Smooth muscle cell of the pulmonary artery (primary cell): ENCODE results near the gene AKAP17A. TPM values are rescaled to one million over a fixed set of nuclear protein-coding genes. Genes with fewer than 3 reads are reported as not detected.

Experiments used
- total RNA-seq: library from RNA; depleted of rRNA; stranded (reverse); fragments of >200 nt; gene quantifications from 2 replicates; pipeline ENCODE4 v1.2.3, GENCODE V29; 2014

AKAP17A gene
- 22.8 and 29.2 TPM in 2 replicates for total RNA-seq

DNA sequence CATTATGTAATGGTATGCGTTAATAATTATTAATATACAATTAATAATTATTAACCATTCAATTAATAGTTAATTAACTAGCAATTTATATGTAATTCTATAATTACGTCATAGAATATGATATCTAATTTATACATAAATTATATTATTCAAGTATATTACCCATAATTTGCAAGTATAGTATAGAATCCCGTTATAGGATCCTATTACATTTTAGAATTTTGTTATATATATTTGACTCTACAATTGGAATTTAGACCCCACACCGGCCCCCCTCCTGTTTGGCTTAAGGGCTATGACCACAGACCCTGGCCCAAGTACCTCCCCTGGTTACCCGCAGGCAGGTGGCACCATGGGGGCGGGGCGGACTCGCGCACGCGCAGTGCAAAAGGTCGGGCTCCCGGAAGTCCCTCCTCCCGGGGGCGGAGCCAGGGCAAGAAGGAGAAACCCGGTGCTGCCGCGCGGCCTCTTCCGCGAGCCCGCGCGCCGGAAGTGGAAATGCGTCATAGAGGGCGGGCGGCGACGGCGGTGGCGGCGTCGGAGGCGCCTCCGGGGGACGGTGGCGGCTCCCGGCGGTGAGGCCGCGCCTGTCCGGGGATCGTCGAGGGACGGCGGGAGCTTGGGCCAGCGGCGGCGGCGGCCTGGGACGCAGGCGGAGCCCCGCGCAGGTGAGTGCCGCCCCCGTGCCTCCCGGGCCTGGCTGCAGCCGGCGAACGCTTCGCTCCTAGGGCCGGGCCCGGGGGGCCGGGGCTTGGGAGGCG is at the start of gene AKAP17A:
Gene AKAP17A (plus strand): TSS at position 503 of the 761 bp plus-strand sequence. CDS start 1,859 bp downstream, outside the sequence.

DNA sequence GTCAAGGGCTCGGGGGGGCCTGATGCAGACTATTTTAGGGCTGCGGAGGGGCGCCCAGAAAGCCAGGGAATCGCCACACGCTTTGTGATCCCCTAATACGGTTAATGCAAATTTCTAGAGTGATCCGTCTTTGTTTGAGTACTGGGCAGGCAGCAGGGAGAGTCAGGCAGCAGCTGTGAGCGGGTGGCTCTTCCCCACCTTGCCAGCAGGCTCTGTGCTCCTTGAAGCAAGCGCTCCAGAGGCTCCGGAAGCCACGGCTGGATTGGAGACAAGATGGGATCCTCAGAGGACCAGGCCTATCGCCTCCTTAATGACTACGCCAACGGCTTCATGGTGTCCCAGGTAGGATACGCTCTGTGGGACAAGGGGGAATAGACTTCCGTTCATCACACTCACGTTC is 23.5 kb downstream of the AKAP17A start, which contains the start of gene ASMT:
Gene ASMT (plus strand): TSS at position 133 of the 400 bp plus-strand sequence. CDS start 141 bp downstream, at position 274.

Other genes with a start within 250 kb of the AKAP17A start
- gene SLC25A6, start 199.5 kb upstream of the AKAP17A start, total RNA-seq: 200 and 212 TPM in 2 replicates
- 17.8 and 17.9 TPM in 2 replicates for gene ASMTL, start 138.7 kb upstream of the AKAP17A start, total RNA-seq
- not detected in 2 replicates for gene P2RY8, start 54.4 kb upstream of the AKAP17A start, total RNA-seq
- 0.07 TPM in 1 of 2 replicates, not detected in the other for gene ASMT, start 23.5 kb downstream of the AKAP17A start, total RNA-seq